ENCODE results near the gene C2CD4C.
"Not testable (repeated sequence)": the region's sequence is repeated elsewhere in the genome, so short reads cannot be mapped to it uniquely, and the experiment has no call there.

The C2CD4C gene

DNA sequence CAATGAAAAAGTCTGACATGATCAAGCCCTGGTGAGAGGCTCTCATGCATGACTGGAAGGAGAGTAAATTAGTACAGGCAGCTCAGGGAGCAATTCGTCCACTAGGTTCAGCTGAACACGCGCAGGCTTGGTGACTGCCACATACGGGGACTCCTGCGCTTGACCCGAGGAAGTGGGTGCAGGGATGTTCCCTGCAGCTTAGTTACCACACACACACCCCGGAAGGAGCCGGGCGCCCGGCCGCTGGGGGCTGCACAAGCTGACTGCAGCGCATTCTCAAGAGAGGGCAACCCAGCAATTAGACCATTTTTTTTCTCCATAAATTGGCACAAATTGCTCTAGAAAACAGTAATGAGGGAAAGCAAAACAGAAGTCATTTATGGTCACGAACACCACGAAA is 41.4 kb downstream of the C2CD4C start:
- Histone ChIP-seq H3K9me3 (ENCODE audit: control insufficient read depth, low read length) (no peaks in the 10 kb centered on the region), H3K4me3 (ENCODE audit: insufficient read depth, low read depth, low read length, poor library complexity, severe bottlenecking) (no peak overlapping the region), H3K27me3 (replicated peaks; ENCODE audit: control insufficient read depth, insufficient read depth, low read length, poor library complexity, severe bottlenecking) (no peaks in the 10 kb centered on the region), H3K27ac (ENCODE audit: insufficient read depth, low read length, poor library complexity, severe bottlenecking) (no peak overlapping the region), H3K36me3 (ENCODE audit: control insufficient read depth, insufficient read depth, low read length) (no peaks in the 10 kb centered on the region), H3K4me1 (ENCODE audit: control insufficient read depth, insufficient read depth, low read length, poor library complexity, severe bottlenecking) (no peaks in the 10 kb centered on the region)
- no peak for DNase-seq

DNA sequence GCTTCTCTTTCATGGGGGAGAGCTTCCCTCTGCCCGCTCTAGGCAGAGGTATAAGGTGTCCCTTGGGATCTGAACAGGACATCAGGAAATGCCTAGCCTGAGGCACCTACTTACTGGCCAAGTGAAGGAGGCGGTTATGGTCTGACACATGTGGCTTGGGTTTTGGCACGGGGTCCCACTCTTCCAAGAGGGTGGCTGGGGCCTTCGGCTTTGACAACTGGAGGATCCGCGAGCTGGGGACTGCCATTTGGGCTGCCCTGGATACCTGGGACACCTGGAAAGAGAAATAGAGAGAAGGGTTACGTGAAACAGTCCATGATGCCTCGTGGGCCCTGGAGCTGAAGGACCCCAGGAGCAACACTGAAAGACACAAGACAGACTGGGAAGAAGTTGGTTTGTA is 42.0 kb downstream of the C2CD4C start:
- H3K4me3 ChIP-seq (ENCODE audit: insufficient read depth, low read depth, low read length, poor library complexity, severe bottlenecking) = no peak overlapping the region
- H3K27me3 ChIP-seq (replicated peaks; ENCODE audit: control insufficient read depth, insufficient read depth, low read length, poor library complexity, severe bottlenecking) = no peaks in the 10 kb centered on the region
- no peak overlapping the region for H3K27ac ChIP-seq (ENCODE audit: insufficient read depth, low read length, poor library complexity, severe bottlenecking)
- H3K4me1 ChIP-seq (ENCODE audit: control insufficient read depth, insufficient read depth, low read length, poor library complexity, severe bottlenecking) = no peaks in the 10 kb centered on the region
- no peaks in the 10 kb centered on the region for H3K36me3 ChIP-seq (ENCODE audit: control insufficient read depth, insufficient read depth, low read length)
- DNase-seq = no peak
- no peaks in the 10 kb centered on the region for H3K9me3 ChIP-seq (ENCODE audit: control insufficient read depth, low read length)

DNA sequence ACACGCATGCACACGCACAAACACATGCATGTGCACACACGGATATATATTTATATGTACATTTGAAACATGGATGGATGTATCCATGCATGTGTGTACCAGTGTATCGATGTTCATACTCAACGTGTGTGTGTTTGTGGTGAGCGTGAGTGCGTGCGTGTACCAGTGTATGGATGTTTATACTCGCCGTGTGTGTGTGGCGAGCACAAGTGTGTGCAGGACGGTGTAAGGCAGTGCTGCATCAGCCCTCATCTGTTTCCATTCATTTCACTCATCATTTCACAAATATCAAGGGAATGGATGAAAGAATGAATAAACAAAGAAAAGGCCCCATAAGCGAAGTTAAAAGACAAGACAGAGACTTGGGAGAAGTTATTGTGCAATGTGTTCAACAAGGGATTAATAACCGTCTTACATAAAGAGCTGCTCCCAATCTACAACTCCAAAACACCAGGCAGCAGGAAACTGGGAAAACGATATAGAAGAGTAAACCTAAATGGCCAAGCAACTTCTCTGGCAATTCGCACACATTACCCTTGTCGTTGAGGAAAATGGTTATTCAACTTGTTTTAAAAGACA is 42.7 kb downstream of the C2CD4C start:
- no peaks in the 10 kb centered on the region for H3K27me3 ChIP-seq (replicated peaks; ENCODE audit: control insufficient read depth, insufficient read depth, low read length, poor library complexity, severe bottlenecking)
- H3K27ac ChIP-seq (ENCODE audit: insufficient read depth, low read length, poor library complexity, severe bottlenecking) = no peak overlapping the region
- DNase-seq = no peak
- no peak overlapping the region for H3K4me3 ChIP-seq (ENCODE audit: insufficient read depth, low read depth, low read length, poor library complexity, severe bottlenecking)
- H3K4me1 ChIP-seq (ENCODE audit: control insufficient read depth, insufficient read depth, low read length, poor library complexity, severe bottlenecking) = no peaks in the 10 kb centered on the region
- no peaks in the 10 kb centered on the region for H3K9me3 ChIP-seq (ENCODE audit: control insufficient read depth, low read length)
- no peaks in the 10 kb centered on the region for H3K36me3 ChIP-seq (ENCODE audit: control insufficient read depth, insufficient read depth, low read length)

DNA sequence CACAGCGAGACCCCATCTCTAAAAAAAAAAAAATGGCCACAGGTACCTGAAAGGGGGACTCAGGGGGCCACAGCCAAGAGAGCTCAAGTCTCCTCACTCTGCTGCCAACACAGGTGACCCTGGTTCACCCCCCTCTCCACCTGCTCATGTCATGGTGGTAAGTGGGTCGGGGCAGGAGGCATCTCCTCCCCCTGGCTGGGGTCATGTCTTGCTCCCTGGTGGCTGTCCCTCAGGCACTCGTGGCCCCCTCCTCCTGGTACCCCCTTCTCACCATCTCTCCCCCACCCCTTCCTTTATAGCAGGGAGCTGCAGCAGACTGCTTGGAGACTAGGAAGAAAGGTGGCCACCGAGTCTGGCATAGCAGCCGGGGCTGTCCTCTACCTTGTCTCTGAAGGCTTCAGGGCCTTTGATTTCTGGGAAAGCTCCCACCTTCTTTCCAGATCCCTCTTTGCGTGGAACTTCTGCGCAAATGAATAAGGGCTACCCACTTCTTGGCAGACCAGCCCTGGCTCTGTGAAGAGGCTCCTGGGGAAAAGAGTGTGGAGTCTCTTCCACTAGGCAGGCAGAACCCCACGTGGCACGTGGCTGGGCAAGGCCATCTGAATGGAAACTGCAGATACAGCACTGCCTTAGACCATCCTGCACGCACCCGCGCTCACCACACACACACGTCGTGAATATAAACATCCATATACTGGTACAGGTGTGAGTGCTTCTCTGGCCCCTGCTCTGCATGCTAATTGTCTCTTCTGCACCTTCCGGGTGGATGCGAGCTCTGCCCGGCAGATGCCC is 44.3 kb downstream of the C2CD4C start:
- Histone ChIP-seq H3K4me3 (ENCODE audit: insufficient read depth, low read depth, low read length, poor library complexity, severe bottlenecking) (no peak overlapping the region), H3K9me3 (ENCODE audit: control insufficient read depth, low read length) (no peaks in the 10 kb centered on the region), H3K27ac (ENCODE audit: insufficient read depth, low read length, poor library complexity, severe bottlenecking) (no peak overlapping the region), H3K27me3 (replicated peaks; ENCODE audit: control insufficient read depth, insufficient read depth, low read length, poor library complexity, severe bottlenecking) (no peaks in the 10 kb centered on the region), H3K36me3 (ENCODE audit: control insufficient read depth, insufficient read depth, low read length) (no peaks in the 10 kb centered on the region), H3K4me1 (ENCODE audit: control insufficient read depth, insufficient read depth, low read length, poor library complexity, severe bottlenecking) (no peaks in the 10 kb centered on the region)
- DNase-seq = no peak

GRCh38 chr19:362683-363082 is 46.3 kb downstream of the C2CD4C start:
- Histone ChIP-seq H3K4me3 (ENCODE audit: insufficient read depth, low read depth, low read length, poor library complexity, severe bottlenecking) (no peak overlapping the region), H3K27me3 (replicated peaks; ENCODE audit: control insufficient read depth, insufficient read depth, low read length, poor library complexity, severe bottlenecking) (no peaks in the 10 kb centered on the region), H3K27ac (ENCODE audit: insufficient read depth, low read length, poor library complexity, severe bottlenecking) (no peak overlapping the region), H3K9me3 (ENCODE audit: control insufficient read depth, low read length) (no peaks in the 10 kb centered on the region), H3K4me1 (ENCODE audit: control insufficient read depth, insufficient read depth, low read length, poor library complexity, severe bottlenecking) (no peaks in the 10 kb centered on the region), H3K36me3 (ENCODE audit: control insufficient read depth, insufficient read depth, low read length) (no peaks in the 10 kb centered on the region)
- DNase-seq = no peak

- H3K27me3 ChIP-seq (replicated peaks; ENCODE audit: control insufficient read depth, insufficient read depth, low read length, poor library complexity, severe bottlenecking) = no peaks in the 10 kb centered on the region
- DNase-seq = no peak
- no peak overlapping the region for H3K4me3 ChIP-seq (ENCODE audit: insufficient read depth, low read depth, low read length, poor library complexity, severe bottlenecking)
- H3K4me1 ChIP-seq (ENCODE audit: control insufficient read depth, insufficient read depth, low read length, poor library complexity, severe bottlenecking) = no peaks in the 10 kb centered on the region
- H3K36me3 ChIP-seq (ENCODE audit: control insufficient read depth, insufficient read depth, low read length) = no peaks in the 10 kb centered on the region
- no peak overlapping the region for H3K27ac ChIP-seq (ENCODE audit: insufficient read depth, low read length, poor library complexity, severe bottlenecking)
- H3K9me3 ChIP-seq (ENCODE audit: control insufficient read depth, low read length) = no peaks in the 10 kb centered on the region
Observed at GRCh38 chr19:362154-362553, 46.8 kb downstream of the C2CD4C start.

GRCh38 chr19:359653-359925 is 49.4 kb downstream of the C2CD4C start:
- Histone ChIP-seq H3K27me3 (replicated peaks; ENCODE audit: control insufficient read depth, insufficient read depth, low read length, poor library complexity, severe bottlenecking) (no peaks in the 10 kb centered on the region), H3K4me1 (ENCODE audit: control insufficient read depth, insufficient read depth, low read length, poor library complexity, severe bottlenecking) (no peaks in the 10 kb centered on the region), H3K27ac (ENCODE audit: insufficient read depth, low read length, poor library complexity, severe bottlenecking) (no peak overlapping the region), H3K4me3 (ENCODE audit: insufficient read depth, low read depth, low read length, poor library complexity, severe bottlenecking) (no peak overlapping the region), H3K9me3 (ENCODE audit: control insufficient read depth, low read length) (no peaks in the 10 kb centered on the region), H3K36me3 (ENCODE audit: control insufficient read depth, insufficient read depth, low read length) (no peaks in the 10 kb centered on the region)
- no peak for DNase-seq

DNA sequence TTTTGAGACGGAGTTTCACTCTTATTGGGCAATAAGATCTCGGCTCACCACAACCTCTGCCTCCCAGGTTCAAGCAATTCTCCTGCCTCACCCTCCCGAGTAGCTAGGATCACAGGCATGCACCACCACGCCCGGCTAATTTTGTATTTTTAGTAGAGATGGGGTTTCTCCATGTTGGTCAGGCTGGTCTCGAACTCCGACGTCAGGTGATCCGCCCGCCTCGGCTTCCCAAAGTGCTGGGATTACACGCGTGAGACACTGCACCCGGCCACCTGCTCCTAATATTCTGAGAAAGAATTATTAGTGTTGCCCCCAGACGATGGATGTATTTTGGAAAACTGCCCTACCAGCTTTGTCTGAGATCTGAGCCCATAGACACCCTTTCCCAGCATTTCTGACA is 53.4 kb downstream of the C2CD4C start:
- H3K36me3 ChIP-seq (ENCODE audit: control insufficient read depth, insufficient read depth, low read length); H3K4me1 ChIP-seq (ENCODE audit: control insufficient read depth, insufficient read depth, low read length, poor library complexity, severe bottlenecking); DNase-seq; H3K9me3 ChIP-seq (ENCODE audit: control insufficient read depth, low read length); H3K4me3 ChIP-seq (ENCODE audit: insufficient read depth, low read depth, low read length, poor library complexity, severe bottlenecking); H3K27ac ChIP-seq (ENCODE audit: insufficient read depth, low read length, poor library complexity, severe bottlenecking); H3K27me3 ChIP-seq (replicated peaks; ENCODE audit: control insufficient read depth, insufficient read depth, low read length, poor library complexity, severe bottlenecking): not testable (repeated sequence)

Measured in effector memory CD4-positive, alpha-beta T cell (primary cell).